GM23338 (cell line): ENCODE data around the gene VMP1.

ENCODE experiments used
- CTCF ChIP-seq, 2 experiments: fragments of 200-600 bp in 1 of 2; sonication (generic) in 1 of 2; conservative IDR thresholded peaks; 2 replicates each; pipeline versions ENCODE4 v1.5.1 to v1.6.1; 2016 to 2017; ENCODE audit warnings: antibody characterized with exemption in 2 of 2, low read depth in 2 of 2, mild to moderate bottlenecking in 2 of 2, moderate library complexity in 1 of 2
- EZH2 ChIP-seq: fragments of 200-600 bp; sonication (generic); IDR thresholded peaks from one replicate; pipeline ENCODE4 v1.8.0; 2017; ENCODE audit warnings: antibody characterized with exemption, mild to moderate bottlenecking, low read depth; ENCODE audit not compliant: unreplicated experiment
- REST ChIP-seq: IDR thresholded peaks from one replicate; pipeline ENCODE4 v1.6.1; 2018; ENCODE audit warnings: antibody characterized with exemption; ENCODE audit not compliant: unreplicated experiment

GRCh38 chr17:59757881-59758385 is 50.5 kb downstream of the VMP1 start:
- TF ChIP-seq CTCF (conservative IDR thresholded peaks at IDR 0.05; ENCODE audit: low read depth in 2 of 2) (no peak), REST (no peak), EZH2 (no peak)
